ENCODE results near the gene RAPGEF5.

- TF ChIP-seq CTCF (conservative IDR thresholded peaks at IDR 0.05 in 1 of 2, IDR thresholded peaks at IDR 0.05 in 1 of 2; ENCODE audit: extremely low read depth in 1 of 2, insufficient read depth in 1 of 2, low read depth in 1 of 2, low read length in 2 of 2) (no peak), EZH2 (IDR thresholded peaks at IDR 0.05; ENCODE audit: borderline replicate concordance, low read length) (no peak)
These were observed 18.6 kb upstream of the RAPGEF5 start for GRCh38 chr7:22375359-22376048.
